NCI-H2227 treated with DMSO at 0.1 percent for 48 hours (cell line): ENCODE data around the gene ZNF511.

ENCODE experiments used
- DNase-seq: peaks from one replicate; lab custom pipeline; 2025; lab: John Stamatoyannopoulos, UW

The ZNF511 gene

GRCh38 chr10:133292919-133293809 lies 15.6 kb upstream of the ZNF511 start:
- no peak for DNase-seq

GRCh38 chr10:133293810-133294119 lies 14.9 kb upstream of the ZNF511 start:
- DNase-seq, result no peak

- no peak for DNase-seq
These were observed 14.5 kb upstream of the ZNF511 start for GRCh38 chr10:133294189-133294588.

GRCh38 chr10:133295426-133296320 lies 13.0 kb upstream of the ZNF511 start:
- DNase-seq, result no peak

GRCh38 chr10:133297504-133297903 lies 11.2 kb upstream of the ZNF511 start:
- DNase-seq, result no peak

GRCh38 chr10:133298466-133298865 lies 10.2 kb upstream of the ZNF511 start:
- no peak for DNase-seq

- no peak for DNase-seq
These were observed 9.5 kb upstream of the ZNF511 start for GRCh38 chr10:133299224-133299623.

- DNase-seq, result no peak
These were observed 9.0 kb upstream of the ZNF511 start for GRCh38 chr10:133299738-133300137.

- no peak for DNase-seq
These were observed 6.5 kb upstream of the ZNF511 start for GRCh38 chr10:133302230-133302629.

- no peak for DNase-seq
These were observed 5.5 kb upstream of the ZNF511 start for GRCh38 chr10:133303206-133303605.

GRCh38 chr10:133306097-133306476 lies 2.6 kb upstream of the ZNF511 start:
- DNase-seq, result no peak

GRCh38 chr10:133306941-133307379 lies 1.8 kb upstream of the ZNF511 start:
- no peak for DNase-seq

GRCh38 chr10:133307776-133308420 lies 816 bp upstream of the ZNF511 start:
- peak; percentile 49 for DNase-seq

GRCh38 chr10:133309100-133309719 lies 496 bp downstream of the ZNF511 start:
- DNase-seq, result peak; percentile 65

GRCh38 chr10:133309720-133310398 lies 1.1 kb downstream of the ZNF511 start:
- no peak for DNase-seq

- no peak for DNase-seq
These were observed 1.7 kb downstream of the ZNF511 start for GRCh38 chr10:133310399-133310755.

- DNase-seq, result no peak
These were observed 2.1 kb downstream of the ZNF511 start for GRCh38 chr10:133310789-133311188.

- no peak for DNase-seq
These were observed 2.9 kb downstream of the ZNF511 start for GRCh38 chr10:133311570-133311969.

- no peak for DNase-seq
These were observed 3.5 kb downstream of the ZNF511 start for GRCh38 chr10:133312016-133312768.

GRCh38 chr10:133312769-133313145 lies 4.0 kb downstream of the ZNF511 start:
- no peak for DNase-seq

GRCh38 chr10:133313192-133313591 lies 4.5 kb downstream of the ZNF511 start:
- no peak for DNase-seq
